Measurements from ENCODE around the gene CA12.

Gene CA12

DNA sequence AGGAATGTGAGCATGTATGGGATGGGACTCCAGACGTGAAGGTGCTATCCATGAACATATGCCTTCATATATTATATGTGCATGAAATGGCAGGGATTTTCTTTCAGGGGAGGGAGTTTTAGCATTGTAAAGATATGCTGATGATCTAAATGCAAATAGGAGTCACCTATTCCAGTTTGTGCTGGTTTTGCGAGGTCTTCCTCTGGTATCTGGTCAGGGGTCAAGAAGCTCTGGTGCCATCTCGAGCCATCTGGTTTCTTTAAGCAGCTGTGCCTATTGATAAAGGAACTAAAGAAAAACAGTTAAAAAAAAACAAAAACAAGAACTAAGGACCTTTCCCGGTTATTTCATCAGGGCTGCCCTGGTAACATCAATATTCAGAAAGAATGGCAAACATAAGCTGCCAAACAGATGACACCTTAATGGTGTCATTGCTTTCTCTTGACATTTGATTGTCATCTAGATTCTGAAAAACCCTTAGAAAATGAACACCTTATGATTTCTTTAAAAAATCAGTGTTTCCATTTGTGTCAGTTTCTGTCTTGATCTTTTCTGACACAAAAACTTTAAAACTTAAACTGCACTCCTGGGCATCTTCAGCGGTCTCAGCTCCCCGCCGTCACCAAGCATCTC, 81.6 kb downstream of the CA12 start:
- DNase-seq: no peak

DNA sequence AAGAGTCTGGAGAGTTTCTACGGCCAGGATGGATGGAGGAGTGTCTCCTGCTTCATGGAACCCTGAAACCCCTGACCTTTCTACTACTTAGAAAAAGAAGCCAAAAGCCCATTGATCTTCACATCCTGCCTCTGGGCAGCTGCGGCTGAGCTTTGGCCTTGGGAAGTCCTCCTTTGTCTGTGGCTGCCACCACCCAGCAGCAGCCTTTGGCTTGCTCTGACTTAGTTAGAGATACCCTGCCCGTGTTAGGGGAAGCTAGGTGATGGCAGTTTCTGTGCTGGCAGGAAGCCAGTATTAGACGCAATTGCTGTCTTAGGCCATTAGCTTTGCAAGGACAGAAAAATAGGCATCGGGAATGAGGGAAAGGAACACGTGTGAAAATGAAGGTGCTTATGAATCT, 85.5 kb downstream of the CA12 start:
- no peak for DNase-seq

DNA sequence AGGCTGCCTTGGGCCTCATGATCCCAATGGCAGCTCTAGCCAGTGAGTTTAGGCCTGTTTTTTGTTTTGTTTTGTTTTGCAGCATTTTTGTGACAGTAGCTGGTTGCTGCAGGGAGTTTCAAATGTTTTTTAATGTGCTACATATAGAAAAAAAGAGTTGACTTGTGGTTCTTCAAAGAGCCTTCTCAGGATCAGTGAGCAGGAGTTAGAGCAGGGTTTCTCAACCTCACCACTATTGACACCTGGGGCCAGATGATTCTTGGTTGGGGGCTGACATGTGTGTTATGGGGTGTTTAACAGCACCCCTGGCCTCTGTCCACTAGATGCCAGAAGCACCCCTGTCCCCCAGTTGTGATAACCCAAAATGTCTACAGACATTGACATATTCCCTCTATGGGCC, 86.3 kb downstream of the CA12 start:
- DNase-seq: no peak

DNA sequence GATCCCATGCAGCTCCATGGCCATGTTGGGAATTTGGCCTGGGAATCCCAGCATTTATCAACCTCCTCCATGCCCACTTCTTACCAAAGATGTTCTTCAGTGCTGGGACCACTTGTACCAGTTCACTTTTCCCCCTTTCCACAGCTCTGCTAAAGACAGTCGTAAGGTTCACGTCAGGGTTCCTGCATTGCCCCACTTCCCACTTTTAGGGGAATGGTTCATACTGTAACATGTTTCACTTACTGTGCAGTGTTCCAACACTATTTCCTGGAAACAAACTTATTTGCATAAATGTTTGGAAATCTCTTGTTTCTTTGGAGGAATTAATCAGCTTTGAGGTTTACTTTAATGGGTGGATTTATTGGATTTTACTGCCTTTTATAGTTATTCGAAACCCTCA, 87.3 kb downstream of the CA12 start:
- no peak for DNase-seq

DNA sequence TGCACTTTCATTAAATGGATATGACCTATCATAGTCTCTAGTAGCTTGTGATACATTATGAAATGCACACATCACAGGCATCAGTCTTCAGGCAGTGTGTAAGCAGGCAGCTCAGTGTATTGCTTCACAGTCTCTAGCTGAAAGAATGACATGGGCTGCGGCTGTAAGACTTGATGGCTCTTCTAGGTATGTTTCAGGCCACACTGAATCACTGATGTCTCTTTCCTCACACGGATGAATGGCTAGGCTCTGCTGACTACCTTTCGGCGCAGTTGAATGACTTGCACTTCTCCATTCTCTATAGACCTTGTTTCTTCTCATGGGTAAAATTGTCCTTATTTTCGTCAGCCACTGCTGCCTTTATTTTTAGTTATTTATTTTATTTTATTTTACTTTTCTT, 88.9 kb downstream of the CA12 start:
- no peak for DNase-seq

DNA sequence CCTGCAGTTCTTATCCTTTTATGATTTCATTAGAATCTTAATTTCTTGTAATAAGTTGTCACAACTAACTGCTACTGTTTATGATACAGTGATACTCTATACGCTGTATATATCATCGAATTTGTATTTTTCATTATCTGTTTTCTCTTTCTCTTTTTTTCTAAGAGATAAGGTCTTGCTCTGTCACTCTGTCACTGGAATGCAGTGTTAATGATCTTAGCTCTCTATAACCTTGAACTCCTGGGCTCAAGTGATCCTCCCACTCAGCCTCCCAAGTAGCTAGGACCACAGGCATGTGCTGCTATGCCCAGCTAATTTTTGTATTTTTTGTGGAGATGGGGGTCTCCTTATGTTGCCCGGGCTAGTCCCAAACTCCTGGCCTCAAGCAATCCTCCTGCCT, 89.4 kb downstream of the CA12 start:
- no peak for DNase-seq

DNA sequence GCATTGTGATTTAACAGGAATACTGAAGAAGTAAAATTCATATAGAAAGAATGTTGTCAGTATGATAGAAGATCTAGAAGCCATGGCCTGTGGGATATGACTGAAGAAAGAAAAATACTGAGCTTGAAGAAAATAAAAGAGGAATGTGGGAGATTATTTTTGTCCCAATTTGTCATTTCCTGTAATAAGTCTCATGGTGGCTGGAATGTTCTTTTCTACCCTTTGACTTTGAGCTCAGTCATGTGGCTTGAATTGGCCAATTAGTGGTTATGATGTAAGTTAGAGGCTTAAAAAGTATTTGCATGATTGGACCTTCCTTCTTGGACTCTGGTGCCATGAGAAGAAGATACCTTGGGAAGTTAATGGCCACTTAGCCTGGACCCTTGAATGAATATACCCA, 90.1 kb downstream of the CA12 start:
- DNase-seq: no peak

DNA sequence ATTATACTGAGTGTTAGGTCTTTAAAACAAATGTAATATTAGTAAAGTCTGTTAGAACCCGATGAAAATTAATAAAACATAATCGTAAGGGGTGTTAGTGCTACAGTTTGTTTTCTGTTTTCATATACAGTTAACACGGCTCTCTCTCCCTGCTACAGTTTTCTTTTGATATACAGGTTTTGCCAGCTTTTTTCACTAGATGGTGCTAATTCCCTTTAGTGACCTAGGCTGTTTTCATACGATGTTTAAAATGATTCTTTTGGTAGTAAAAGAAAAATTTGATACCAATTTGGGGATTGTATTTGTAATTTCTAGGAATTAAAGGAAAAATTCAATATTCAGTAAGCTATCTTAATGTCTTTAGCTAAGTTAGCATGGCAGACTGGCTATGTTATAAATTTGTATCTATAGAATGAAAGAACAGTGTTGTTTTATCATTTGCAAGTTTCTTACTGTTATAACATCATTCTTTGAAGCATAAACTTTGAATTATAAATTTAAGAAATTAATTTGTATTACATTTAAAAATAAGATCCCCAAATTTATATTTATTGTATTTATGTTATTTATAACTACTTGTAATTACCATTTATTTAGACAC, 92.8 kb downstream of the CA12 start:
- DNase-seq: no peak

DNA sequence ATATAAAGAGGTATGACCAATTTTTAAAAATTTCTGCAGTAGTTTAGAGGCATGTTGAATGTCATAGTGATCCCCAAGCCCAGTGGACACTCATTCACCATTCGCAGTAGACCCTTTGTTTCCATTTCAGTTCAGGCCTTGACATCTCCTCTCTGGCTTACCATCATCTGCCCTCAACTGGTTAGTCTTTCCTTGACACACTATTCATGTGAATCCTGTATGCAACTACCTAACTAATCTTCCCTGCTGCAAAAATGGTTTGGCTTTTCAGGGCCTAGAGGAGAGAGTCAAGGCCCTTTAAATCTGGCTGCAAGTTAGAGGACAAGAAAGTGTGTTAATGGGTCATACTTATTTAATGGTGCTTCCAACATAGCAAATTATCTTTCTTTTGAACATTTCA, 93.3 kb downstream of the CA12 start:
- DNase-seq: no peak

DNA sequence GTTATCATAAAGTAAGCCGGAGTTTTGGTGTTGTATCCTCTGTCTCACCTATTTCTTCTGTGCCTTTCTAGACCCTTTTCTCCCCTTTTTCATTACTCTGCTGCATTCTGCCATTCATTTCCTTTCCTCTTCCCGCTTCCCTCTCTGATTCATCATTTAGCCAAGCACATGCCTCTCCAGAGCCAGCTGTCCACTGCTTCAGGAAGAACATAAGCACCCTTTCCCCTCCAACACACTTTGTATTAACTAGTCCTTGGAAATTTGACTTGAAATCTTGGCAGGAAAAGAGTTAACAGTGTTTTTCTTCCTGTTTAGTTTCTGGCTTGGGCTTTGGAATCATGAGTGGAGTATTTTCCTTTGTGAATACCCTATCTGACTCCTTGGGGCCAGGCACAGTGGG, 94.5 kb downstream of the CA12 start:
- no peak for DNase-seq

DNA sequence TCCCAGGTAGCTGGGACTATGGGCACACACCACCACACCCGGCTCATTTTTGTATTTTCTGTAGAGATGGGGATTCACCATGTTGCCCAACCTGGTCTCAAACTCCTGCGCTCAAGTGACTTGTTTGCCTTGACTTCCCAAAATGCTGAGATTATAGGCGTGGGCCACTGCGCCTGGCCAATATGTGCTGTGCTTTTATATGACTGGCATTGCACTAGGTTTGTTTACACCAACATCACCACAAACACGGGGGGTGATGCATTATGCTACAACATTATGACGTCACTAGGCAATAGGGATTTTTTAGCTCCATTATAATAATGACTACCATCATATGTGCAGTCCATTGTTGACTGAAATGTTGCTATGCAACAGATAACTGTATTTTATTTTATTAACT, 97.3 kb downstream of the CA12 start:
- no peak for DNase-seq

DNA sequence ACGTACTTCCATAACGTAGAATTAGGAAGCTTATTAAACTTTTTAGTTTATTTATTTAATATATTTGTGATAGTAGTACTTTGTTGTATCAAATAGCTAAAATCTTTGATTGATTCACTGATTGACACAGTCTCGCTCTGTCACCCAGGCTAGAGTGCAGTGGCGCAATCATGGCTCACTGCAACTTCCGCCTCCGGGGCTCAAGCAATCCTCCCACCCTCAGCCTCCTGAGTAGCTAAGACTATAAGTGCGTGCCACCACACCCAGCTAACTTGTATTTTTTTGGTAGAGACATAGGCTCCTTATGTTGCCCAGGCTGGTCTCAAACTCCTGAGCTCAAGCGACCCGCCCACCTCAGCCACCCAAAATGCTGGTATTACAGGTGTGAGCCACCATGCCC, 98.5 kb downstream of the CA12 start:
- no peak for DNase-seq

DNA sequence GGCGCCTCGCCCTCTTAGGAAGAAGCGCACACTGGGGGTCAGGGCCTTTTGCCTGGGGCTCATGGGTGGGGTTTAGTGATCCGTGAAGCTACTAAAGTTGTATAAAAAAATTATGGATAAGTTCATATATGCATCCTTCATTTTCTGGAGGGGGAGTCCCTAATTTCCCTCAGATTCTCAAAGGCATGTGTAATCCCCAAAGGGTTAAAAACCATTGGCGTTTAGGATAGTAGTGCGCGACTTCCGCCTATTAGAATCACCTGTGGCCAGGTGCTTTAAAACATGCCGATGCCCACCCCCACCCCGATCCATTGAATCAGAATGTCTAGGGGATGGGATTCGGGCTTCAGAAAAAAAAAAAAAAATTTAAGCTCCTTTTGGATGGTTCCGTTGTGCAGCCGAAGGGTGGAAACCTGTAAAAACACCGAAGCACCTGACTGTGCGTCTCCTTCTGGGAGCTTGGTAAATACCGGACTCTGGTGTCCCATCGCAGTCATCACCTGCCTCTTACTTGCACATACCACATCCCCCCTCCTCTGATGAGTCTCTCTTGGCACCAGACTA, 103.7 kb downstream of the CA12 start:
- no peak for DNase-seq

DNA sequence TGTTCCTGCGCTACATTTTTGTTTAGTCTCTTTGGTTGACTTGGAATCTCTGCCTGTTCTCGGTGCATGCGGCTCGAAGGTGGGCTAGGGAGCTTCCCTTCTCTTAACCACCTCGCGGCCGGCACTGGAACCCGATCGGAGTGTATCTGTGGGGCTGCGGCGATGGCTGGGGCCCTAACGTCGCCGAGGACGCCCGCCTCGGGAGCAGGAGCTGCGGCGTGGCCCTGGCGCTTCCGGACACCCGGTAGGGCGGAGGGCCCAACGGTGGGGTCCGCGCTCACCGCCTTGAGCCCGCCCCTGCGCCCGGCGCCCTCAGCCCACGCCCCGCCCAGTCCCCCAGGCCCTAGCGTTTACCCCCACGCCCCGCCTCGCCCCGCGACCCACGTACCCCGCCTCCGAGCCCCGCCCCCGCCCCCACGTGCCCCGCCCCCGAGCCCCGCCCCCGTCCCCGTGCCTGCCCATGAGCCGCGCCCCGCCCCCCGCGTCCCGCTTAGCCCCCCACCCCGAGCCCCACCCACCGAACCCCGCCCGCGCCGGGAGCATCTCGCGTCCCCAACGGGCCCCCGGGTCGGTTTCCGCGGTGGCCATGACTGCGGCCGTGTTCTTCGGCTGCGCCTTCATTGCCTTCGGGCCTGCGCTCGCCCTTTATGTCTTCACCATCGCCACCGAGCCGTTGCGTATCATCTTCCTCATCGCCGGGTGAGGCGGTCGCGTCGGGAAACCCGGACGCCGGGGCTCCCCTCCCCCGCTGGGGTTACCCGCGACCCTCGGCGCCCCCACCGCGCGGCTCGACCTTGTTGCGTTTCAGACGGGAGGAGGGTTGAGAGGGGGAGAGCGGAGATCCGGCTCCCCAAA, 104.4 kb downstream of the CA12 start, which contains the start of gene APH1B:
APH1B (plus strand) TSS at position 568 of the 855 bp plus-strand sequence; CDS start at position 587, 19 bp downstream.
- DNase-seq: no peak

DNA sequence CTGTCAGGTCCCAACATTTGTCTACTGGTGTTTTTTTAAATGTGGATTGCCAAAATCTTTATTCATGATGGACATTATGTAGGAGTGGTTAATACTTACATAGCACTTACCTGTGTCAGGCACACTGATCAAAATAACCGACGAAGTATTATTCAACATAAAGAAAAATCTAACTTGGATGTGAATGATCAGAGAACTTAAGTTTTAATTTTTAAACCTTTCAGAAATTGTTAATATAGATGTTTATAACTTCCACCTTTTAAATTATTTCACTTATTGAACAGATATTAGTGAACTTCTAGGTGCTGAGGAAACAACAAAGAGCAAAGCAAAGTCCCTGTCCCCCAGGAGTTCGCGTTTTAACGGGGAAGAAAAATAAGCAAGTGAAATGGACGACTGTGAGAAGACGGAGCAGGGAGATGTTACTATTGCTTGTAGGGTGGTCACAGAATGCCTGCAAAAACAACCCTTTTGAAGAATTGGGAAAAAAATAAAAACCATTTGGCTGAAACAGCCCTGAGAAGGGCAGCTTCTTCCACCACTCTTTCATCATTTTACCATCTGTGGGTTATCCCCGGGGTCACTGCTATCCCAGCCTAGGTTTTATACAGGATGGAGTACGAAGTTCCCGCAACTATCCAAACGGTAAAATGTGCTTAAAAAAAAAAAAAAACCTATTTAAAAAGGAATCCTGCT, 105.2 kb downstream of the CA12 start:
- no peak for DNase-seq

DNA sequence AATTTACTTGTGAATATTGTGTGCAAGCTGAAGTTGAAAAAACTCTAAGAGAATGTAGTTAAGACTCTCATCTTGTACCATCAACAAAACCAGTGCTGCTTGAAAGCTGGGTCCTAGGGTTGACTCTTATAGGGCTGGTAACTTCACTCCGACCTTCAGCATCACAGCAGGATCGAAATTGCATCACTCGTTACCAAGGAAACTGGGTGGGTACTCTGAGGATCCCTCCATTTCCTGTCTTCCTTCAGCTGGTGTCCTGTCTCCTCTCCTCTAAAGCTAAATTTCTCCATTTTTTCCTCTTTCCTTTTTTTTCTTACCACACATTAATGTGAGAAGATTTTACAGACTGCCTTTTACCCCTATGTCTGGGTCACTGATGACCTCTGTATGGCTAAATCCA, 107.2 kb downstream of the CA12 start:
- DNase-seq: no peak
